ENCODE measurements around the gene TMED1.
A peak's percentile ranks its signal among the peaks of the same experiment; 100 is the strongest.
"Not testable (repeated sequence)": the region's sequence is repeated elsewhere in the genome, so short reads cannot be mapped to it uniquely, and the experiment has no call there.

Gene TMED1

GRCh38 chr19:10862561-10863106 is 26.6 kb upstream of the TMED1 start:
- no peak for DNase-seq (ENCODE audit: low read depth)

- no peak for DNase-seq (ENCODE audit: low read depth)
Observed at GRCh38 chr19:10861103-10861651, 25.2 kb upstream of the TMED1 start.

- DNase-seq (ENCODE audit: low read depth): peak; percentile 28
Observed at GRCh38 chr19:10858204-10858828, 22.3 kb upstream of the TMED1 start.

- not testable (repeated sequence) for DNase-seq (ENCODE audit: low read depth)
Observed at GRCh38 chr19:10856899-10857298, 20.9 kb upstream of the TMED1 start.

- DNase-seq (ENCODE audit: low read depth): no peak
Observed at GRCh38 chr19:10855879-10856522, 20.0 kb upstream of the TMED1 start.

- DNase-seq (ENCODE audit: low read depth): no peak
Observed at GRCh38 chr19:10854350-10855089, 18.5 kb upstream of the TMED1 start.

GRCh38 chr19:10852941-10853340 is 16.9 kb upstream of the TMED1 start:
- DNase-seq (ENCODE audit: low read depth): no peak

- DNase-seq (ENCODE audit: low read depth): no peak
Observed at GRCh38 chr19:10852098-10852800, 16.2 kb upstream of the TMED1 start.

GRCh38 chr19:10850631-10851030 is 14.6 kb upstream of the TMED1 start:
- DNase-seq (ENCODE audit: low read depth): no peak

DNA sequence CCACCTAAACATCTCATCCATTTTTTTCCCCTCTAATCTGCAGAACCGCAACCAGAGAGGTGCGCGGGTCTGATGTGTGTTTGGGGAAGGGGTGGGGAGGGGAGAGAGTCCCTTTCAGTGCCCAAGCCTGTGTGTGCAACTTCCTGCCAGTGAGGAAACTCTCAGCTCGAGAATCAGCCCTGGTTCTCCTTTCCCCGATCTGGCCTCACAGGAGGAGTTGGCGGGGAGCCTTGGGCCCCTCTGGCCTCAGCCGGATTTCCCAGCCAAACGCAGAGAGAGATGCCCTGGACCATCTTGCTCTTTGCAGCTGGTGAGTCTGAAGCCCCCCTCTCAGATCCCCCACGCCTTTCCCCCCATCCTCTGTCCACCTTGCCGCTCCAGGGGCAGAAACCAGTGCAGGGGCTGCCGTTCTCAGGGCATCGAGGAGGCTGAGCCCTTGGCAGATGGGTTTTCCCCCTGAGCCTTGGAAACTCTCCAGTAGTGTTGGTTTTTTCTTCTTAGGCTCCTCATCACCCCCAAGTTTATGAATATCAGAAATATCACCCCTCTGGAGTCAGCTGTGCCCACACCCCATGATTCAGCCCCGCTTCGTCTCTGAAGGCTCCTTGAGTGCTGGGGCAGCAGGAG is 12.3 kb upstream of the TMED1 start, which contains the start of gene C19orf38:
Gene C19orf38, plus strand, starts transcription at position 186 of the 627 bp plus-strand sequence. Its CDS starts 94 bp downstream, at position 280.
- no peak for DNase-seq (ENCODE audit: low read depth)

DNA sequence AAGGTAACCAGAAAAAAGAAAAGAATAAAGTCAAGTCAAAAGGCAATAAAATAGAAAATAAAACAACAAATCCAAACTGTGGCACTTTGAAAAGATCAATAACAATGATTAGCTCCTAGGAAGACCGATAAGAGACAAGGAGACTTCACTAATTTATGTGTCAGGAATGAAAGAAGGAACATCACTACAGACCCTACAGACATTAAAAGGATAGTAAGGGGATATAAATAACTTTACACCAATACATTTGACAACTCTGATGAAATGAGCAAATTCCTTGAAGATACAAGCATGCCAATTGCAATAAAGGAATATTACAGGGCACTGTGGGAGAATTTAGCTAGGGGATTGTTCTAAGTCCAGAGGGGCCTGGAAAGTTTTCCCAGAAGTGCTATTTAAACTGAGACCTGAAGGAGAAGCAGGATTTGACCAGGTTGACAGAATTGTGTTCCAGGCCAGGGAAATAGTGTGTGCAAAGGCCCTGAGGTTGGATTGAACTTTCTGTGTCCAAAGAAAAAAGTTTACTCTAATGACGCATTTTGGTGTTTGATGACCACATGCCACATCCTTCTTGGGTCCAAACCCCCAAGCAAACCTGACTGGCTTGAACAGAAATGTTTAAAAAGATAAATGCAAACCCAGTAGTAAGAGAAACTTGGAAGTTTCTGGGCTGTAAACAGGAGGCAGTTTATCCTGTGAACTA is 10.6 kb upstream of the TMED1 start:
- DNase-seq (ENCODE audit: low read depth): no peak

GRCh38 chr19:10842788-10843187 is 6.8 kb upstream of the TMED1 start:
- no peak for DNase-seq (ENCODE audit: low read depth)

GRCh38 chr19:10839114-10840050 is 3.4 kb upstream of the TMED1 start:
- no peak for DNase-seq (ENCODE audit: low read depth)

- DNase-seq (ENCODE audit: low read depth): no peak
Observed at GRCh38 chr19:10838377-10838776, 2.4 kb upstream of the TMED1 start.

- DNase-seq (ENCODE audit: low read depth): not testable (repeated sequence)
Observed at GRCh38 chr19:10837649-10838048, 1.6 kb upstream of the TMED1 start.

GRCh38 chr19:10836479-10837330 is 693 bp upstream of the TMED1 start:
- DNase-seq (ENCODE audit: low read depth): peak; percentile 66

GRCh38 chr19:10835089-10835753 is 791 bp downstream of the TMED1 start:
- DNase-seq (ENCODE audit: low read depth): no peak

- DNase-seq (ENCODE audit: low read depth): no peak
Observed at GRCh38 chr19:10832939-10833296, 3.1 kb downstream of the TMED1 start.

All from activated gamma-delta T cell treated with anti-CD3 and anti-CD28 coated beads, Interleukin-2, amount 50 U/mL, for 16 hours (primary cell).